ENCODE measurements around the gene NR1H4.

DNA sequence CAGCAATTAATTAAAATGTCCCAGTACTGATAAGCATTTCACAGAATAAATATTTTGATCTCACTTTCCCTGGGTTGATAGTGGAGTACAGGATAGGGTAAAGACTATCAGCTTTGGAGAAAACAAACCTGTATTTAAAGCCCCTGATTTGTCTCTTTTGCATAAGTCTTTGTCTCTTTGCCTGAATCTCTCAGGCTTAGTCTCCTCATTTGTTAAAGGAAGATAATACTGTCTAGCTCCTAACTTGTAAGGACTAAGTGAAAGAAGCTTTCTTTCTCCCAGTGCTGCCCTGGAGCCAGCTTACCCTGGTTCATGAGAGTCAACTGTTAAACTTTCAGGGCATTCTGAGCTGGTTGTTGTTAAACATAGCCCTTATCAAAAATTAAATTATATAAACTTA lies 5.5 kb upstream of the NR1H4 start:
- TF ChIP-seq, protein P1, sequence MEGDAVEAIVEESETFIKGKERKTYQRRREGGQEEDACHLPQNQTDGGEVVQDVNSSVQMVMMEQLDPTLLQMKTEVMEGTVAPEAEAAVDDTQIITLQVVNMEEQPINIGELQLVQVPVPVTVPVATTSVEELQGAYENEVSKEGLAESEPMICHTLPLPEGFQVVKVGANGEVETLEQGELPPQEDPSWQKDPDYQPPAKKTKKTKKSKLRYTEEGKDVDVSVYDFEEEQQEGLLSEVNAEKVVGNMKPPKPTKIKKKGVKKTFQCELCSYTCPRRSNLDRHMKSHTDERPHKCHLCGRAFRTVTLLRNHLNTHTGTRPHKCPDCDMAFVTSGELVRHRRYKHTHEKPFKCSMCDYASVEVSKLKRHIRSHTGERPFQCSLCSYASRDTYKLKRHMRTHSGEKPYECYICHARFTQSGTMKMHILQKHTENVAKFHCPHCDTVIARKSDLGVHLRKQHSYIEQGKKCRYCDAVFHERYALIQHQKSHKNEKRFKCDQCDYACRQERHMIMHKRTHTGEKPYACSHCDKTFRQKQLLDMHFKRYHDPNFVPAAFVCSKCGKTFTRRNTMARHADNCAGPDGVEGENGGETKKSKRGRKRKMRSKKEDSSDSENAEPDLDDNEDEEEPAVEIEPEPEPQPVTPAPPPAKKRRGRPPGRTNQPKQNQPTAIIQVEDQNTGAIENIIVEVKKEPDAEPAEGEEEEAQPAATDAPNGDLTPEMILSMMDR (IDR thresholded peaks at IDR 0.05; ENCODE audit: low read length): no peak
- no peak for TF ChIP-seq EZH2 (IDR thresholded peaks at IDR 0.05; ENCODE audit: borderline replicate concordance, low read length)
